ENCODE data around the gene CDC14B. TPM values are rescaled to one million over a fixed set of nuclear protein-coding genes. Genes with fewer than 3 reads are reported as not detected.
"Not testable (repeated sequence)": the region's sequence is repeated elsewhere in the genome, so short reads cannot be mapped to it uniquely, and the experiment has no call there.

CDC14B gene
- total RNA-seq, 1 donor from 2014 or later, result 29.0 TPM

GRCh38 chr9:96596601-96597111 is 23.0 kb downstream of the CDC14B start:
- no peak for DNase-seq (ENCODE audit: low spot score)
- no peak for ATAC-seq

GRCh38 chr9:96587338-96588315 is 32.0 kb downstream of the CDC14B start:
- DNase-seq (ENCODE audit: low spot score) (no peak), ATAC-seq (peak; percentile 36)

- ATAC-seq (no peak), DNase-seq (ENCODE audit: low spot score) (no peak)
Observed at GRCh38 chr9:96585426-96585825, 34.2 kb downstream of the CDC14B start.

- DNase-seq (ENCODE audit: low spot score); ATAC-seq: not testable (repeated sequence)
Observed at GRCh38 chr9:96582199-96582598, 37.4 kb downstream of the CDC14B start.

GRCh38 chr9:96581786-96582185 is 37.9 kb downstream of the CDC14B start:
- no peak for ATAC-seq
- no peak for DNase-seq (ENCODE audit: low spot score)

- ATAC-seq, result no peak
Observed at GRCh38 chr9:96581301-96581700, 38.3 kb downstream of the CDC14B start.

GRCh38 chr9:96574931-96575351 is 44.7 kb downstream of the CDC14B start:
- peak; percentile 83 for DNase-seq (ENCODE audit: low spot score)
- ATAC-seq, result peak; percentile 94

More at GRCh38 chr9:96581301-96581700, 38.3 kb downstream of the CDC14B start:
- no peak for DNase-seq (ENCODE audit: low spot score)

GRCh38 chr9:96574455-96574854 is 45.2 kb downstream of the CDC14B start:
- ATAC-seq, result peak; percentile 40
- peak; percentile 57 for DNase-seq (ENCODE audit: low spot score)

- ATAC-seq (peak; percentile 54), DNase-seq (ENCODE audit: low spot score) (no peak)
Observed at GRCh38 chr9:96567203-96567700, 52.4 kb downstream of the CDC14B start.

GRCh38 chr9:96566498-96567202 is 53.0 kb downstream of the CDC14B start:
- DNase-seq (ENCODE audit: low spot score) (peak; percentile 92), ATAC-seq (peak; percentile 90)

GRCh38 chr9:96565671-96566497 is 53.8 kb downstream of the CDC14B start:
- ATAC-seq (no peak), DNase-seq (ENCODE audit: low spot score) (no peak)

GRCh38 chr9:96564217-96564616 is 55.4 kb downstream of the CDC14B start:
- no peak for ATAC-seq
- no peak for DNase-seq (ENCODE audit: low spot score)

- ATAC-seq (no peak), DNase-seq (ENCODE audit: low spot score) (no peak)
Observed at GRCh38 chr9:96559339-96559943, 60.2 kb downstream of the CDC14B start.

GRCh38 chr9:96557921-96558320 is 61.7 kb downstream of the CDC14B start:
- DNase-seq (ENCODE audit: low spot score) (no peak), ATAC-seq (no peak)

- ATAC-seq, result peak; percentile 36
- DNase-seq (ENCODE audit: low spot score), result no peak
Observed at GRCh38 chr9:96556701-96557461, 62.8 kb downstream of the CDC14B start.

GRCh38 chr9:96555567-96556386 is 63.9 kb downstream of the CDC14B start:
- DNase-seq (ENCODE audit: low spot score), result no peak
- no peak for ATAC-seq

- DNase-seq (ENCODE audit: low spot score) (no peak), ATAC-seq (no peak)
Observed at GRCh38 chr9:96554801-96555566, 64.7 kb downstream of the CDC14B start.

GRCh38 chr9:96554326-96554725 is 65.3 kb downstream of the CDC14B start:
- ATAC-seq (no peak), DNase-seq (ENCODE audit: low spot score) (no peak)
